Measurements from ENCODE around the gene FBXO31.

GRCh38 chr16:87393680-87394055 lies 10.1 kb upstream of the FBXO31 start:
- TF ChIP-seq ZNF335 (CRISPR knock-in tag; IDR thresholded peaks at IDR 0.05): no peak
- no peak for TF ChIP-seq U2AF2 (IDR thresholded peaks at IDR 0.05; ENCODE audit: low read depth, low read length)
- no peak for TF ChIP-seq TP53 (CRISPR knock-in tag; conservative IDR thresholded peaks at IDR 0.05)
- TF ChIP-seq CTCF (CRISPR knock-in tag; IDR thresholded peaks at IDR 0.05): no peak
- TF ChIP-seq THRA (CRISPR knock-in tag; IDR thresholded peaks at IDR 0.05; ENCODE audit: borderline replicate concordance): no peak
- TF ChIP-seq ATF7 (IDR thresholded peaks at IDR 0.05): no peak
- no peak for TF ChIP-seq ATF7 (CRISPR knock-in tag; IDR thresholded peaks at IDR 0.05)

Measured in HepG2 (cell line).